HG03457 (cell line): Measurements from ENCODE around the gene PIGW.

Source experiments
- ATAC-seq: cut with Tn5 transposase; IDR thresholded peaks from one replicate; pipeline ENCODE4 v1.9.1; 2021; ENCODE audit warnings: moderate number of reproducible peaks; ENCODE audit not compliant: unreplicated experiment

PIGW gene

DNA sequence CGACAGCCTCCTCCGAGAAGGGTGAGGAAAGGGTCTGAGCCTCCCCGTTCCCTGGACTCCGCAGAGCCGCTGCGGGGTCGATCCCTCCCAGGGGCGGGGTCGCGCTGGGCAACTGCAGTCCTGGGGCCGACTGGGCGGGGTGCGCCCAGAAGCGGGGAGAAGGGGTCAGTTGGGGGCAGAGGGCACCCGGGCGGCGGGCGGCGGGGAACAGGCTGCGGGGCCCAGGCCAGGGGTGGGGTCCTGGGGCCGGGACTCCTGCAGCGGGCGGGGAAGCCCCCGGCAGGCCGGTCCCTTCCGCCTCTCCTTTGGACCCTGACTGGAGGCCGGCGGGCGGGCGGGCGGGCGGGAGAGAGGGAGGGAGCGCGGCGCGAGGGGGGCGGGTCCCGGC lies 10.3 kb downstream of the PIGW start:
- peak; percentile 18 for ATAC-seq

DNA sequence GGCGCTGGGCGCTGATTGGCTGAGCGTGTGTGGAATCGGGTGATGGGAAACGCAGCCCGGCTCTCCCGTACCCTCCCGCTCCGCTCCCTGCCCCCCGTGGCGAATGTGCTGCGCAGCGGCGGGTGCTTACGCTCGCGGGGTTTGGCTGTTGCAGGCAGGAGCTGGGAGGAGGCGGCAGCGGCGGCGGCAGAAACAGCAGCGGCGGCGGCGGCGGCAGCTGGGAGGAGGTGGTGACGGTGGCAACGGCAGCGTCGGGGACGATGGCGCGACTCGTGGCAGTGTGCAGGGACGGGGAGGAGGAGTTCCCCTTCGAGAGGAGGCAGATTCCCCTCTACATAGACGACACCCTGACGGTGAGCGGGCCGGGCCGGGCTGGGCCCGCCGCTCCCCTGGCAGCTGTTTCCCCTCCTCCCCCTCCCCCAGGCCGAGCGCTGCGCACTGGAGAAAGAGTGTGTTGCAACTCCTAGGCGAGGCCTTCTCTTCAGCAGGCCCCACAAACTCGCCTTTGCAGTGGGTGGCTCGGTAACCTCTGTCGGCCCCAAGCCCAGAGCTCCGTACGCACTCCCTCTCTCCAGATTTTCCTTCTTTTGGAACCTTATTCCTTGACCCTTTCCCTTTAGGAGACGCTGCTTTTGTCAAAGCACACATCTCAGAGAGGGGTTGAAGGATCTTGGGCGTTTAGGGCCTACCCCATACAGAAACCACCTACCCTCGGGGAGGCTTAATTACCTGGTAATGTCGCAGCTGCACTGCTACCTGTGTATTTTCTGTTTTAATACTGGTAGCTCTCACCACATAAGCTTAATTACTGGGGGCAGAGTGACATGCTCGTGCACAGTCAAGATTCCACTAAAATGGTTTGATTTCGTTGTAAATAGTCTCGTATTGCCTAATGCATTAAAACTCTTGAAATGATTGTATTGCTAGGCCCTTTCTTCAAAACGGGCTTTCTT lies 11.0 kb downstream of the PIGW start:
- peak; percentile 43 for ATAC-seq

DNA sequence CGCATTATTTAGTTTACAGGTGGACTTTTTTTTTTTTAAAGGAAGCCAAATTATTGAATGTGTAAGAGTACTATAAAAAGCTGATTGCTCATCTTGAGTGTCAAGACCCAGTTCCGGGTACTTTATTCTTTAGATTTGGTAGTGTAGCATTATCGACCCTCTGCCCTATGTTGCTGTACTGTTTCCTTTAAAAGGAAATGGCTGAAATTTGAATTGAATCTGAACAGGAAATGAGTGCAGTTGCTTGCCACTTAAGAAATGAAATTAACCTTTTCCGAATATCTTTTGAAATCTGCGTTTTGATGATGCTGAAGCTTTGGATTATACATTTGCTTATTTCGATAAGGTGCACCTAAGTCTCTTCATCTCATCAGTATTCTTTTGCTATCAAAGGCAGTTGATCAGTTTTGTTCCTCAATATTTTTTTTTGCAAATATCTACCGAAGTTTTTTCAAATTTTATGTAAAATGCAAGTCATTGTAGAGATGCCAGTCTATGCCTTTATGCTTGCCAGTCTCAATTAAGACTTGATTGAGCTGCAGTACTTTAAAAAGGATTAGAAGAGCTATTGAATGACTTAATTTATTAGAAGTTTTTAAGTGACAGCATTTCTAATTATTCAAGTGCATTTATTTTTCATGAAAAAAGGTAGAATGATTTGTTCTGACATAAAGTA lies 11.8 kb downstream of the PIGW start:
- no peak for ATAC-seq

DNA sequence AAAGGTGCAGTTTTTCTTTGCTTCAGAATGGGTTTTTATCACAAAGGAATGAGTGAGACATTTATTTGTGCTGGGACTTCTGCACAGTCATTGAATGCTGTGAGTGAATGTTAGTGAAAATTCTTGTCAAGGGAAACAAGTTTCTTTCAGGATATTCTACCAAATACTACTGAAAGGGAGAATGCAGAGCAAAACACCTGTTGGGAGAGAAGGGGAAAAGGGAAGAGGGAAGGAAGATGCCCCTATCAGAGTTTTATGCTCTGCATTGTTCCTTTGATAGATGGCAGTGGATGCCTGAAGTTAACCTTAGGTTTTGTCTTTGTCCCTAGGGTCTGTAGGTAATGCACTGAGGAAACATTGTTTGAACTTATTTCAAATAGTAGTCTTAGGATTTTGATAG lies 13.0 kb downstream of the PIGW start:
- ATAC-seq = no peak

DNA sequence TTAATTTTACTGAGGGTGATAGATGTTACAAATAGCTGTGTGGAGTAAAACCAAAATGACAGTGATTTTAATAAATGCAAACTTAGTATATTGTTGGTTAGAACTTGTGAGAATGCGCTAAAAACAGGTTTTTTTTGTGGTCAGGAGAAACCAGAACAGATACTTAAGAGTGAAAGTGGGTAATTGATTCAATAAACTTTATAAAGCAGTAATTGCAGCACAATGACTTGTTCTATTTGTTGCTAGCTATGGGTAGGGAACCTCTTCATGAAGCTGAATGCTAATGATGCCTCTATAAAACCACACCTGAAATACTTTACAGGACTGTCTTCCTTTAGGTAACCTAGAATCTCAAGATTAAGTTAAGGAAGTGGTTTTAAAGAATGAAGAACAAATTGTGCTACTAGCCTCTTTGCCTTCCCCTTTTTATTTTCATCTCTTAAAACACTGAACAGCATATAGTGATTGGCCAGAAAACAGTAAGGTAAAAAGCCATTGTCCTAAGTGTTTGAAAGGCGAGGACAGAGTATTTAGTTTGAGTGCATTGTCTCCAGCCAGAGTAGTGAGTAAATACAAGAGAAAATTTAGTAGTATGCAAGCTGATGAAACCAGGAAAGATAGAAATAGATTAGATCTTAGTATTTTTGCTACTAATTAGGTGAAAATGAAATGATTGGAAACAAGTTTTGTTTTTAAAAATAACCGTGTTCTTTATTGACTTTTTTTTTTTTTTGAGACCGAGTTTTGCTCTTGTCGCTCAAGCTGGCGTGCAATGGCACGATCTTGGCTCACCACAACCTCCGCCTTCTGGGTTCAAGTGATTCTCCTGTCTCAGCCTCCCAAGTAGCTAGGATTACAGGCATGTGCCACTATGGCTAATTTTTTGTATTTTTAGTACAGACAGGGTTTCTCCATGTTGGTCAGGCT lies 16.0 kb downstream of the PIGW start:
- ATAC-seq = no peak

DNA sequence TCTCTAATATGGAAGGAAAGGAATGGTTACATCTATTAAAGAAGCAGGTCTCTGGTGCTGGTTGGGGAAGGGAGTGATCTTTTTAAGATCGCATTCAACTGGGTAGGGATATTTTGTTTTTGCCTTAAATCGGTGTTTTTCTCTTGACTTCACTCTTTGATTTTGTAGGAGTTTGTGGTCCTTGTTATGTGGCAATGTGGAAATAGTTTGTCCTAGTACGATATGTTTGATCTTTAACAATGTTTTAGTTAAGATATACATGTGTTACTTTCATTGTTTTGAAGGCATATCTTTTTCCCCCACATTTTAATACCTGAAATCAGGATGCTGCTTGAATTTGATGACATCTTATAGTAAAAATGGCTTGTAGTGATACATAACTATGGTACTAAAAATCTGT lies 18.7 kb downstream of the PIGW start:
- ATAC-seq = no peak

DNA sequence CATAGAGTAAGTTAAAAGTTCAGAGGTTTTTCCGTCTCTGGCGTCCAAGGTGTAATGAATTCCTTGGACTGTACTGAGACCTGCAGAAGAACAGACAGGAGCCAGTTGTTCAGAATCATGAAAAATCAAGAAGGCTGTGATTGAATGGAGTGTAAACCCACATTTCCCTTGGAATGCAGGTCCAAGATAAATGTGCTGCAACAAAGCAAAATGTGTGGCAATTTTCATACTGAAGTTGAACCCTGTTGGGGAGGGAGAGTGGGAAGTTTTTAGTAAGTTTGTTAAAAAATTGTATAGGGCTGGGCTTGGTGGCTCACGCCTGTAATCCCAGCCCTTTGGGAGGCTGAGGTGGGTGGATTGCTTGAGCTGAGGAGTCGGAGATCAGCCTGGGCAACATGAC lies 31.3 kb downstream of the PIGW start:
- ATAC-seq = no peak

DNA sequence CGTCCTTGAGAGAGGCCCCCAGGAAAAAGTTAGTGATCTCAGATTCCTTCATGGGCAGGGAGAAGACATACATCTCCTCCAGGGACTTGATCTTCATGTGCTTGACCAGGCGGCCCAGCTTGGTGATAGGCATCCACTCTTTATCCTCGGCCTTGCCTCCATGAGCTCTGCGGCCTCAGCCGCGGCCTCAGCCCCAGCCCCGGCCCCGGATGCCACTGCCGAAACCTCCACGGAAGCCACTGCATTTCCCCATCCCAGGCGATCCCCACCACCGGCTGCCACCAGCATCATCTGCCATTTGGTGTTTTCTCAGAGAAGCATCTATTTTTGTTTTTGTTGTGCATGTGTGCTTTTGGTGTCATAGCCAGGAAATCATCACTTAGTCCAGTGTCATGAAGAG lies 40.2 kb downstream of the PIGW start:
- no peak for ATAC-seq

DNA sequence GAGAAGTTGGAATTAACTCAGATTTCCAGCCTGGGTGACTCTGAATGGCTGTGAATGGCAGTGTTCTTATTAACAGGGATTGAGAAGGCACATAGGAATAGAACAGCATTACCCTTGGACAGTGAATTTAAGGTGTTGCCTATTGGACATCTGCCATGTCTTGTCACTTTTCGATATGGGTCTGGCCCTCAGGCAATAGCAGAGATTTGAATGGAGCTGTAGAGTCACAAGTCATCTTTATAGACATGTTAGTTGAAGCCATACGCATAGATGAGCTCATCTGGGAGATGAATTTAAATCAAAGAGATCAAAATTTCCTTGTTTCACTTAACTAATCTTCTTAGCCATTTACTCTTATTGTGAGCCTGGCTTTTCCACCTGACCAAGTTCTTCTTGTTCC lies 42.0 kb downstream of the PIGW start:
- ATAC-seq = no peak

DNA sequence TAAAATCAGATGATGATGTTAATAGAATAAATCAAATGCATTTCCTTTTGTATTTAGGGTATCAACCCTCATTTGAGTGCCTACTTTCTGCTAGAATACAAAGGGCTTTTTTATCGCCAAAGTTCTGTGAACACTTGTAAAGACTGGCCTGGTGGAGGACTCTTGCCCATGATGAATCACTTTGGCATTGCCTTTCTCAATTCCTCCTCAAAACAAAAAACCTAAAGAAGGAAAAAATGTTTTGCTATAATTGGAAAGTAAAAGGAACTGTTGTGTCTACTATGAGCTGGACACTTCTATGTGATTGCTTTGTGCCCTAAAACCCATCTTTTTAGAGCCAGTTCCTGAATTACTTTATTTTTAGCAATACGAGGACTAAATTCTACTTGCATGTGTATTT lies 43.9 kb downstream of the PIGW start:
- ATAC-seq = no peak

DNA sequence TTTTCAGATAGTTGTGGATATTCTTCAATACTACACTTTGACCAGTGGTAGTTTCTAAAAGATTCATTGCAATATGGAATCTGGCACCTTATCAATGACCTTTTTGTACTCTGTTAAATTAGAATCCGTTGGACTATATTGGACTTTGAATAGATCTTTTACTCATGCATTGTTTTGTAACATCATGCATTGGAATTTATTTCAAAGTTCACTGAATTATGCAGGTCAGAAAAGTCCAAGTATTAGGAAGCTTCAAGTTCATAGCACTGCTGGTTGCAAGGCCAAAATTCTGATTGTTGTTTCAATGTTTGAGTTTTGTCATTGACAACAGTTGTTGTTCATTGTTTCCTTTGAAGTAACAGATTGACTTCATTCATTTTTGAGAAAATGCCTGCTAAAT lies 49.0 kb downstream of the PIGW start:
- ATAC-seq = no peak

DNA sequence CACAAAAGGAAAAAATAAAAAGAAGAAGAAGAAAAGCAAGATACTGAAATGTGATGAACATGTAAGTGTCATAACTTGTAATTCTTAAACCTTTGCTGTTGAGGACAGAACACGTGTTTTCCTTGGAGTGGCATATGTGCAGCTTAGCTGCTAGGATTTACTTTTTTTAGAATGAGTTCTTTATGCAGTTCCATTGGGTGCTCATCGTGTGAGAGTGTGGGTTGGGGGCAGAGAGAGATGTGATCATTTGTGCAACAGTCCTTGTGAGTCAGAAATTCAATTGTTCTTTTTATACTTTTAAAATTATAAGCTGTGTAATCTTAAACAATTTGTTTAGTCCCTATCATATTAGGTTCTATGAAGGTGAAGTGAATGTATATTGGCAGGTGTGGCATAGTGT lies 51.4 kb downstream of the PIGW start:
- no peak for ATAC-seq
